Natural killer cell (primary cell): ENCODE results near the gene RXRA. TPM values are rescaled to one million over a fixed set of nuclear protein-coding genes. Genes with fewer than 3 reads are reported as not detected.

ENCODE experiments used
- ATAC-seq, 3 donors: fragments of 150-1000 bp in 2 of 3; fragments of 200-7000 bp in 1 of 3; cut with Tn5 transposase; 1 replicate in 1 of 3; 2 replicates in 2 of 3; pipeline ENCODE4 v1.10.0; 2021; ENCODE audit warnings: mild to moderate bottlenecking in 2 of 3, moderate library complexity in 2 of 3
- DNase-seq, 2 donors: peaks; one replicate each; pipeline versions ENCODE4 v3.0.0 to v3.0.0-alpha.2; 2013 to 2021; ENCODE audit warnings: mixed read lengths in 1 of 2
- H3K27ac ChIP-seq: one replicate; pipeline ENCODE4 v1.5.1; 2013; ENCODE audit warnings: mild to moderate bottlenecking, low read length
- H3K27me3 ChIP-seq: one replicate; pipeline ENCODE4 v1.6.1; 2013; ENCODE audit warnings: low read length; ENCODE audit not compliant: control insufficient read depth, insufficient read depth
- H3K36me3 ChIP-seq: one replicate; pipeline ENCODE4 v1.6.1; 2013; ENCODE audit warnings: low read length; ENCODE audit not compliant: control insufficient read depth, insufficient read depth
- H3K4me1 ChIP-seq: one replicate; pipeline ENCODE4 v1.6.1; 2013; ENCODE audit warnings: low read length; ENCODE audit not compliant: control insufficient read depth, insufficient read depth
- H3K4me3 ChIP-seq: one replicate; pipeline ENCODE4 v1.5.1; 2013; ENCODE audit warnings: low read length
- H3K9me3 ChIP-seq: one replicate; pipeline ENCODE4 v1.6.1; 2013; ENCODE audit warnings: low read length; ENCODE audit not compliant: control insufficient read depth, insufficient read depth
- H3K27ac Mint-ChIP-seq, 2 donors: one replicate each; pipeline ENCODE4 v1.8.0; 2022; ENCODE audit warnings: mild to moderate bottlenecking in 2 of 2, mixed read lengths in 2 of 2, moderate library complexity in 1 of 2
- H3K27me3 Mint-ChIP-seq, 2 donors: one replicate each; pipeline ENCODE4 v1.8.0; 2022; ENCODE audit warnings: low read depth in 2 of 2, mixed read lengths in 2 of 2
- H3K36me3 Mint-ChIP-seq: one replicate; pipeline ENCODE4 v1.8.0; 2022; ENCODE audit warnings: mixed read lengths
- H3K4me1 Mint-ChIP-seq, 2 donors: one replicate each; pipeline ENCODE4 v1.8.0; 2022; ENCODE audit warnings: mixed read lengths in 2 of 2
- H3K4me3 Mint-ChIP-seq: one replicate; pipeline ENCODE4 v1.8.0; 2022; ENCODE audit warnings: mild to moderate bottlenecking, moderate library complexity, mixed read lengths
- H3K9me3 Mint-ChIP-seq, 2 donors: one replicate each; pipeline ENCODE4 v1.8.0; 2022; ENCODE audit warnings: mixed read lengths in 2 of 2
- CTCF ChIP-seq: fragments of 200-600 bp; IDR thresholded peaks from one replicate; pipeline ENCODE4 v1.8.0; 2022; ENCODE audit warnings: antibody characterized with exemption
- WGBS: methylation state at CpG from one replicate; pipeline ENCODE4 v1.1.7; 2013; ENCODE audit warnings: missing lambda C conversion rate; ENCODE audit not compliant: insufficient coverage; 5-methylcytosine and 5-hydroxymethylcytosine counted together
- intact Hi-C: fragments of 100-400 bp; cut with micrococcal nuclease; formaldehyde crosslinking; loops from one replicate; pipeline ENCODE4 v1.14.2; 2022
- total RNA-seq, 4 donors: library from RNA; stranded (reverse); fragments of 120-200 nt in 1 of 4; gene quantifications; one replicate each; pipeline versions ENCODE4 v1.2.3 to v1.2.4, GENCODE V29; 2013 to 2022

RXRA gene
- total RNA-seq, 3 donors from 2014 or later (not counting 1 experiment from before 2014, with no cell fraction given) = 30.9 to 64.1 (median 42.2) TPM

- no peak for ATAC-seq
- no peak overlapping the region for H3K27ac ChIP-seq
- peaks cover 12% of the 10 kb centered on the region for H3K27me3 ChIP-seq
- peaks cover 0 to 5% of the 10 kb centered on the region in 2 donors for H3K27me3 Mint-ChIP-seq
- no peak for DNase-seq
- H3K9me3 Mint-ChIP-seq = no peaks in the 10 kb centered on the region
- no peaks in the 10 kb centered on the region for H3K36me3 Mint-ChIP-seq
- WGBS = 88% methylated on average over 8 of the region's 8 CpGs
- H3K27ac Mint-ChIP-seq = peak overlapping the region; percentile 48 to 75
- no peak overlapping the region for H3K4me3 ChIP-seq
- H3K4me3 Mint-ChIP-seq = no peak overlapping the region
- H3K36me3 ChIP-seq = no peaks in the 10 kb centered on the region
- TF ChIP-seq CTCF = no peak
- peaks cover 32% of the 10 kb centered on the region for H3K4me1 ChIP-seq
- peaks cover 16 to 45% of the 10 kb centered on the region in 2 donors for H3K4me1 Mint-ChIP-seq
- intact Hi-C loops = loop anchor here (5.0 to 10.0 kb wide), 3 partner anchors 38 to 150 kb away; no protein-coding TSS in a partner anchor
- peaks cover 14% of the 10 kb centered on the region for H3K9me3 ChIP-seq
Measured at GRCh38 chr9:134445000-134445399, 118.7 kb downstream of the RXRA start.

- no peaks in the 10 kb centered on the region for H3K9me3 Mint-ChIP-seq
- peaks cover 0 to 3% of the 10 kb centered on the region in 2 donors for H3K27me3 Mint-ChIP-seq
- peak; percentile 76 to 94 for DNase-seq
- H3K4me3 ChIP-seq = no peak overlapping the region
- H3K4me1 Mint-ChIP-seq = peaks cover 6 to 16% of the 10 kb centered on the region in 2 donors
- peak; percentile 99 to 100 (median 100) for ATAC-seq
- peak; percentile 83 for TF ChIP-seq CTCF
- H3K36me3 Mint-ChIP-seq = no peaks in the 10 kb centered on the region
- no peaks in the 10 kb centered on the region for H3K27me3 ChIP-seq
- intact Hi-C loops = loop anchor here (1.0 to 10.0 kb wide), 3 partner anchors 145 to 893 kb away; no protein-coding TSS in a partner anchor
- peaks cover 14% of the 10 kb centered on the region for H3K9me3 ChIP-seq
- H3K4me1 ChIP-seq = peaks cover 6% of the 10 kb centered on the region
- H3K27ac ChIP-seq = no peak overlapping the region
- WGBS = 18% methylated on average over 10 of the region's 10 CpGs
- H3K4me3 Mint-ChIP-seq = no peak overlapping the region
- no peaks in the 10 kb centered on the region for H3K36me3 ChIP-seq
- peak overlapping the region in 1 of 2 donors; percentile 24 for H3K27ac Mint-ChIP-seq
Measured at GRCh38 chr9:134449180-134449916, 123.1 kb downstream of the RXRA start.

- Mint-ChIP-seq H3K4me1 (peaks cover 13 to 23% of the 10 kb centered on the region in 2 donors), H3K9me3 (no peaks in the 10 kb centered on the region), H3K27me3 (no peaks in the 10 kb centered on the region), H3K27ac (no peak overlapping the region), H3K4me3 (no peak overlapping the region), H3K36me3 (no peaks in the 10 kb centered on the region)
- WGBS = 96% methylated on average over 1 of the region's 2 CpGs
- no peak for DNase-seq
- intact Hi-C loops = loop anchor here (5.0 kb wide), 1 partner anchor 960 kb away; no protein-coding TSS in a partner anchor
- Histone ChIP-seq H3K36me3 (no peaks in the 10 kb centered on the region), H3K27ac (no peak overlapping the region), H3K4me3 (no peak overlapping the region), H3K27me3 (no peaks in the 10 kb centered on the region), H3K9me3 (peaks cover 14% of the 10 kb centered on the region), H3K4me1 (peaks cover 25% of the 10 kb centered on the region)
- TF ChIP-seq CTCF = no peak
- ATAC-seq = no peak
Measured at GRCh38 chr9:134451700-134452458, 125.6 kb downstream of the RXRA start.
